Endodermal cell (in vitro differentiated cells): ENCODE results near the gene FAM107B. TPM values are rescaled to one million over a fixed set of nuclear protein-coding genes. Genes with fewer than 3 reads are reported as not detected.
A peak's percentile ranks its signal among the peaks of the same experiment; 100 is the strongest.

ENCODE experiments used
- DNase-seq: peaks from one replicate; pipeline ENCODE4 v3.0.0-alpha.2; 2017
- H3K27ac ChIP-seq: 2 replicates; pipeline ENCODE4 v1.5.1; 2013; ENCODE audit warnings: mild to moderate bottlenecking, low read depth, low read length, moderate library complexity
- H3K27me3 ChIP-seq: 2 replicates; pipeline ENCODE4 v1.6.1; 2013; ENCODE audit warnings: mild to moderate bottlenecking, low read length, moderate library complexity; ENCODE audit not compliant: insufficient read depth, control insufficient read depth, poor library complexity, severe bottlenecking
- H3K36me3 ChIP-seq: 2 replicates; pipeline ENCODE4 v1.7.0; 2013; ENCODE audit warnings: mild to moderate bottlenecking, low read length, moderate library complexity; ENCODE audit not compliant: control insufficient read depth, insufficient read depth
- H3K4me1 ChIP-seq: one replicate; pipeline ENCODE4 v1.7.0; 2013; ENCODE audit warnings: low read length; ENCODE audit not compliant: control insufficient read depth, insufficient read depth
- H3K4me3 ChIP-seq: 2 replicates; pipeline ENCODE4 v1.5.1; 2013; ENCODE audit warnings: mild to moderate bottlenecking, low read length, moderate library complexity
- H3K9ac ChIP-seq: 2 replicates; pipeline ENCODE4 v1.6.1; 2013; ENCODE audit warnings: mild to moderate bottlenecking, low read length, moderate library complexity; ENCODE audit not compliant: poor library complexity, severe bottlenecking; ENCODE audit errors: extremely low read depth
- H3K9me3 ChIP-seq: 2 replicates; pipeline ENCODE4 v1.6.1; 2013; ENCODE audit warnings: mild to moderate bottlenecking, low read length, moderate library complexity; ENCODE audit not compliant: control insufficient read depth
- H3K27ac Mint-ChIP-seq: 2 replicates; pipeline ENCODE4 v1.8.0; 2020; ENCODE audit warnings: mixed read lengths
- H3K27me3 Mint-ChIP-seq: 2 replicates; pipeline ENCODE4 v1.8.0; 2021; ENCODE audit warnings: mild to moderate bottlenecking, mixed read lengths; ENCODE audit not compliant: insufficient read depth
- H3K36me3 Mint-ChIP-seq: 2 replicates; pipeline ENCODE4 v1.8.0; 2020; ENCODE audit warnings: low read depth, mixed read lengths
- H3K4me1 Mint-ChIP-seq: 2 replicates; pipeline ENCODE4 v1.8.0; 2020; ENCODE audit warnings: mixed read lengths
- H3K4me3 Mint-ChIP-seq: 2 replicates; pipeline ENCODE4 v1.8.0; 2020; ENCODE audit warnings: mild to moderate bottlenecking, moderate library complexity, mixed read lengths
- H3K9me3 Mint-ChIP-seq: 2 replicates; pipeline ENCODE4 v1.8.0; 2020; ENCODE audit warnings: mild to moderate bottlenecking, mixed read lengths
- WGBS, 2 experiments: methylation state at CpG; one replicate each; pipeline versions ENCODE4 v1.1.5 to v1.1.7; 2013; ENCODE audit warnings: missing lambda C conversion rate in 2 of 2, mixed read lengths in 1 of 2; ENCODE audit not compliant: insufficient coverage in 1 of 2, insufficient read length in 1 of 2; 5-methylcytosine and 5-hydroxymethylcytosine counted together
- total RNA-seq, 2 donors: library from RNA; stranded (reverse); fragmentation: NEBNext Ultra II Directional in 1 of 2; extraction: Animal tissue kit (Norgen Biotek cat#: 25700) in 1 of 2; gene quantifications; 2 replicates in 1 of 2; 3 replicates in 1 of 2; pipeline ENCODE4 v1.2.1, GENCODE V29; 2021
- TF ChIP-seq, protein P1 (sequence below): fragments of 200-600 bp; sonication (generic); conservative IDR thresholded peaks from 2 replicates; pipeline ENCODE4 v1.5.0; 2021; ENCODE audit warnings: antibody characterized with exemption, mild to moderate bottlenecking

Gene FAM107B
- total RNA-seq, 2 donors from 2014 or later = 16.0 to 24.0 TPM

DNA sequence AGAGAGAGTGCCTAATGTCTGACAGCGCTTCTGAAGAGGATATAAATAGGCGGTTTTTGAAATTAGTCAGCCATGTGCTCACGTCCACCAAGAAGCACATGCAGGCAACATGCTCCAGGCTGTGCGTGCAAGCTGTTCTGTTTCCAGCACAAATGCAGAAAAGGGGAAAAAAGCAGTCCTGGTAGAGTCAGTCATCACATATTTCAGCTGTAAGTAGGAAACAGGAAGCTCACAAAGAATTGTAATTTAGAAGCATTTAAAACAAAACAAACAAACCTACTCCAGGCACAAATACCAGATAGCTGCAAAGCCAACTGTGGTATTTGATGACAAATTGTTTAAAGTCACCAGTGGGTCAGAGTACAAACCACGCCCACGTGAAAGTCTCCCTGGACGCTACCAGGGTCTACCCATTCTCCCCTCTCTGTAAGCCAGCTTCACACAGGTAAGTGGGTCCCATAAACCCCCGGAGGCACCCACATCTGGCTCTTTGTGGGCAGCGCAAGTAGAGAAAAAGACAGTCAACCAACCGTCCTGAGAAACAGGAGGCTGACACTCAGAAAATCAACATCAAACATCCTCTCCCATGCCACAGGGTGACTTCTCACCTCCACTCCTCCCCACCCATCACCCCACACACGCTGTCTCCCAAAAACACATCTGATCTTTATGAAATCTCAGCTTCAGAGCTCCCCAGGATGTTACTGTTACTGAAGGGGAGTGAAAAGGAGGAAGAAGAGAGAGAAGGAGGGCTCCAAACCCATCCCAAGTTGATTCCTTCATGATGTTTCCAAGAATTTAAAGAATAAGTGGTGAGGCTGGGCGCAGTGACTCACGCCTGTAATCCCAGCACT is 186.4 kb downstream of the FAM107B start:
- Histone ChIP-seq H3K9ac (no peak overlapping the region), H3K27me3 (no peaks in the 10 kb centered on the region), H3K4me3 (no peak overlapping the region), H3K27ac (no peak overlapping the region), H3K36me3 (peaks cover 11% of the 10 kb centered on the region), H3K4me1 (no peaks in the 10 kb centered on the region), H3K9me3 (no peaks in the 10 kb centered on the region)
- Mint-ChIP-seq H3K27ac (peak overlapping the region; percentile 10), H3K36me3 (no peaks in the 10 kb centered on the region), H3K4me3 (no peak overlapping the region), H3K9me3 (no peaks in the 10 kb centered on the region), H3K27me3 (no peaks in the 10 kb centered on the region), H3K4me1 (peaks cover 28% of the 10 kb centered on the region)
- no peak for DNase-seq
- TF ChIP-seq, protein P1, sequence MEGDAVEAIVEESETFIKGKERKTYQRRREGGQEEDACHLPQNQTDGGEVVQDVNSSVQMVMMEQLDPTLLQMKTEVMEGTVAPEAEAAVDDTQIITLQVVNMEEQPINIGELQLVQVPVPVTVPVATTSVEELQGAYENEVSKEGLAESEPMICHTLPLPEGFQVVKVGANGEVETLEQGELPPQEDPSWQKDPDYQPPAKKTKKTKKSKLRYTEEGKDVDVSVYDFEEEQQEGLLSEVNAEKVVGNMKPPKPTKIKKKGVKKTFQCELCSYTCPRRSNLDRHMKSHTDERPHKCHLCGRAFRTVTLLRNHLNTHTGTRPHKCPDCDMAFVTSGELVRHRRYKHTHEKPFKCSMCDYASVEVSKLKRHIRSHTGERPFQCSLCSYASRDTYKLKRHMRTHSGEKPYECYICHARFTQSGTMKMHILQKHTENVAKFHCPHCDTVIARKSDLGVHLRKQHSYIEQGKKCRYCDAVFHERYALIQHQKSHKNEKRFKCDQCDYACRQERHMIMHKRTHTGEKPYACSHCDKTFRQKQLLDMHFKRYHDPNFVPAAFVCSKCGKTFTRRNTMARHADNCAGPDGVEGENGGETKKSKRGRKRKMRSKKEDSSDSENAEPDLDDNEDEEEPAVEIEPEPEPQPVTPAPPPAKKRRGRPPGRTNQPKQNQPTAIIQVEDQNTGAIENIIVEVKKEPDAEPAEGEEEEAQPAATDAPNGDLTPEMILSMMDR = no peak
- 93 to 96% methylated on average over 8 to 13 of the region's 13 CpGs for WGBS, 2 experiments

DNA sequence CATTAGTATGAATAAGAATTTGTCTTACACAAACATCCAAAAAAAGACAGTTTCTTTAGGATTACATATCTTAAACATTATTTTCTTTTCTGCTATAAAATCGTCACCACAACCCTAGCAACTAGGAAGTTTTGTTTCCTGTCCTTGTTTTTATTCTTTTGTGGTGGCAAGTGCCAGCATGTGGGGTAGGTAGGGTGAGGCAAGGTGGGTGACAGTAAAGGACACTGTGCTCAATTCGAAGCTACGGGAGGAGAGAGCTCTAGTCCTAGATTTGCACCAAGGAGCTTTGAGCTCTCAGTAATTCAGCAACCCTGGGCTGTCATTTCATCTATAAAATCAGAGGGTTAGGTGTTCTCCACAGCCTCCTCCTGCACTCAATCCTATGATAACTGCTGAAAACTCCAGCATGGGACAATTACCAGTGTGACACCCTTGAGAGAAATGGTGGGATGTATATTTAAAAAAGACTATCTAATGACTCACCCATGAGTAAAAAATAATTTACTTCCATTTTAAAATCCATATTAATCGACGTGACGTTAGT is 187.1 kb downstream of the FAM107B start:
- 93 to 100% methylated on average over 2 to 6 of the region's 6 CpGs for WGBS, 2 experiments
- no peak overlapping the region for H3K4me3 Mint-ChIP-seq
- peaks cover 28% of the 10 kb centered on the region for H3K4me1 Mint-ChIP-seq
- Histone ChIP-seq H3K4me3 (no peak overlapping the region), H3K9ac (no peak overlapping the region), H3K36me3 (peaks cover 11% of the 10 kb centered on the region), H3K9me3 (no peaks in the 10 kb centered on the region), H3K27me3 (no peaks in the 10 kb centered on the region), H3K4me1 (no peaks in the 10 kb centered on the region), H3K27ac (no peak overlapping the region)
- no peaks in the 10 kb centered on the region for H3K27me3 Mint-ChIP-seq
- no peaks in the 10 kb centered on the region for H3K36me3 Mint-ChIP-seq
- no peak overlapping the region for H3K27ac Mint-ChIP-seq
- H3K9me3 Mint-ChIP-seq = no peaks in the 10 kb centered on the region
- TF ChIP-seq, protein P1 = no peak
- DNase-seq = no peak

DNA sequence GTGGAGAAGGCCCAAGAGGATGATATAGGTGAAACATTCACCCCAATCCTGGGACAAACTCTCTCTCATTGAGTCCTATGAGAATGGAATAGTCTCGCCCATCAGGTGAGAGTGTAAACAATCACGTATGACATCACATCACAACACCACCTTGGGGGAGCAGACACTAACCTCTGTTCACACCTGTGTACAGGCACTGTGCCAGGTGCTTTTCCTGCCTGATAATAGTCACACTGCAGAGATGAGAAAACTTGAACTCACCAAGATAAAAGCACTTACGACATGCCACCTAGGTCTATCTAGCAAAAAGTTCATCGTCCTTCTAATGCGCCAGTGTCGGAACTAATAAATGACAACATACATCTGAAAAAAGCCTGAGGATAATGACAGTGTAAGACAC is 187.8 kb downstream of the FAM107B start:
- H3K4me1 ChIP-seq = no peaks in the 10 kb centered on the region
- H3K27me3 ChIP-seq = no peaks in the 10 kb centered on the region
- WGBS, 2 experiments = 95% methylated on average over 4 to 6 of the region's 6 CpGs
- Mint-ChIP-seq H3K27ac (peak overlapping the region; percentile 6), H3K36me3 (no peaks in the 10 kb centered on the region), H3K9me3 (no peaks in the 10 kb centered on the region), H3K27me3 (no peaks in the 10 kb centered on the region), H3K4me1 (peaks cover 31% of the 10 kb centered on the region), H3K4me3 (no peak overlapping the region)
- H3K4me3 ChIP-seq = no peak overlapping the region
- peaks cover 11% of the 10 kb centered on the region for H3K36me3 ChIP-seq
- TF ChIP-seq, protein P1 = no peak
- H3K27ac ChIP-seq = no peak overlapping the region
- H3K9ac ChIP-seq = no peak overlapping the region
- DNase-seq = no peak
- no peaks in the 10 kb centered on the region for H3K9me3 ChIP-seq
